Naive thymus-derived CD4-positive, alpha-beta T cell (primary cell): ENCODE measurements around the gene CCDC54. TPM values are rescaled to one million over a fixed set of nuclear protein-coding genes. Genes with fewer than 3 reads are reported as not detected.

Source experiments
- ATAC-seq: fragments of 150-1000 bp; cut with Tn5 transposase; 2 replicates; pipeline ENCODE4 v1.10.0; 2021; ENCODE audit warnings: mild to moderate bottlenecking, moderate library complexity
- CTCF ChIA-PET: fragments of 350-600 bp; sonication (Branson Sonifier 250); formaldehyde crosslinking; loops from one replicate; lab custom pipeline; 2021; ENCODE audit warnings: antibody characterized with exemption; lab: Charles Lee
- POLR2A ChIA-PET: fragments of 350-600 bp; sonication (Branson Sonifier 250); formaldehyde crosslinking; loops from one replicate; lab custom pipeline; 2021; ENCODE audit warnings: antibody characterized with exemption, inconsistent platforms; lab: Charles Lee
- DNase-seq, 9 donors: peaks; one replicate each; pipeline versions ENCODE4 v3.0.0 to v3.0.0-alpha.2; 2020 to 2022; ENCODE audit warnings: mixed read lengths in 1 of 9
- H3K27ac ChIP-seq: one replicate; pipeline ENCODE4 v1.7.0; 2013; ENCODE audit warnings: mild to moderate bottlenecking, low read depth, low read length, moderate library complexity
- H3K27me3 ChIP-seq, 2 donors: one replicate each; pipeline ENCODE4 v1.7.0; 2013; ENCODE audit warnings: low read length in 2 of 2, mild to moderate bottlenecking in 2 of 2, moderate library complexity in 2 of 2; ENCODE audit not compliant: control insufficient read depth in 2 of 2, insufficient read depth in 2 of 2
- H3K36me3 ChIP-seq, 3 experiments: 1 replicate in 2 of 3; 2 replicates in 1 of 3; pipeline ENCODE4 v1.7.0; 2013; ENCODE audit warnings: low read length in 3 of 3, mild to moderate bottlenecking in 3 of 3, moderate library complexity in 1 of 3; ENCODE audit not compliant: insufficient read depth in 3 of 3, control insufficient read depth in 2 of 3
- H3K4me1 ChIP-seq, 2 donors: one replicate each; pipeline ENCODE4 v1.7.0; 2013; ENCODE audit warnings: low read length in 2 of 2, mild to moderate bottlenecking in 2 of 2, moderate library complexity in 1 of 2; ENCODE audit not compliant: control insufficient read depth in 2 of 2, insufficient read depth in 2 of 2
- H3K4me3 ChIP-seq: 2 replicates; pipeline ENCODE4 v1.7.0; 2013; ENCODE audit warnings: mild to moderate bottlenecking, low read length
- H3K9me3 ChIP-seq, 3 experiments: 1 replicate in 2 of 3; 2 replicates in 1 of 3; pipeline ENCODE4 v1.7.0; 2013; ENCODE audit warnings: low read length in 3 of 3; ENCODE audit not compliant: control insufficient read depth in 2 of 3
- H3K27ac Mint-ChIP-seq, 9 donors: one replicate each; pipeline ENCODE4 v1.8.0; 2020 to 2022; ENCODE audit warnings: mixed read lengths in 9 of 9, mild to moderate bottlenecking in 8 of 9, moderate library complexity in 5 of 9, inconsistent platforms in 2 of 9
- H3K27me3 Mint-ChIP-seq, 5 donors: one replicate each; pipeline ENCODE4 v1.8.0; 2021 to 2022; ENCODE audit warnings: mixed read lengths in 5 of 5, mild to moderate bottlenecking in 1 of 5
- H3K36me3 Mint-ChIP-seq, 5 donors: one replicate each; pipeline ENCODE4 v1.8.0; 2020 to 2022; ENCODE audit warnings: mixed read lengths in 5 of 5, mild to moderate bottlenecking in 3 of 5, inconsistent platforms in 1 of 5
- H3K4me1 Mint-ChIP-seq, 7 donors: one replicate each; pipeline ENCODE4 v1.8.0; 2020 to 2022; ENCODE audit warnings: mixed read lengths in 7 of 7, mild to moderate bottlenecking in 3 of 7, inconsistent platforms in 1 of 7
- H3K4me3 Mint-ChIP-seq, 10 donors: one replicate each; pipeline ENCODE4 v1.8.0; 2020 to 2022; ENCODE audit warnings: mild to moderate bottlenecking in 10 of 10, mixed read lengths in 10 of 10, moderate library complexity in 6 of 10, inconsistent platforms in 2 of 10
- H3K9me3 Mint-ChIP-seq, 11 donors: one replicate each; pipeline ENCODE4 v1.8.0; 2020 to 2022; ENCODE audit warnings: mixed read lengths in 11 of 11, mild to moderate bottlenecking in 4 of 11, inconsistent platforms in 1 of 11, moderate library complexity in 1 of 11
- intact Hi-C, 2 donors: fragments of 100-400 bp; cut with micrococcal nuclease; formaldehyde crosslinking; loops; one replicate each; pipeline ENCODE4 v1.15.1; 2023
- polyA plus RNA-seq, 2 donors: library from polyadenylated mRNA; unstranded; fragments of 300-500 nt; fragmentation: Illumina TruSeq; gene quantifications; one replicate each; pipeline ENCODE4 v1.2.3, GENCODE V29; 2021
- total RNA-seq, 6 experiments: library from RNA in 5 of 6; stranded (reverse) in 5 of 6; gene quantifications; 1 replicate in 5 of 6; 2 replicates in 1 of 6; pipeline ENCODE4 v1.2.3 and lab custom pipeline; 2021 to 2026

CCDC54 gene
- total and polyA plus RNA-seq, 7 experiments from 2014 or later: not detected

GRCh38 chr3:107384428-107384827 lies 7.2 kb downstream of the CCDC54 start:
- no peak overlapping the region for H3K4me3 Mint-ChIP-seq
- ATAC-seq: no peak
- no peak overlapping the region for H3K4me3 ChIP-seq
- no peaks in the 10 kb centered on the region for H3K9me3 Mint-ChIP-seq
- no peak overlapping the region for H3K27ac ChIP-seq
- ChIA-PET POLR2A (no interaction called here), CTCF (no interaction called here)
- no peaks in the 10 kb centered on the region for H3K4me1 ChIP-seq
- no peak for DNase-seq
- no peaks in the 10 kb centered on the region for H3K36me3 Mint-ChIP-seq
- H3K9me3 ChIP-seq: no peaks in the 10 kb centered on the region
- H3K27me3 Mint-ChIP-seq: peaks cover 8 to 21% (median 14%) of the 10 kb centered on the region in 5 donors
- H3K36me3 ChIP-seq: no peaks in the 10 kb centered on the region
- intact Hi-C loops: no loop called here
- H3K27me3 ChIP-seq: no peaks in the 10 kb centered on the region
- H3K4me1 Mint-ChIP-seq: no peaks in the 10 kb centered on the region
- no peak overlapping the region for H3K27ac Mint-ChIP-seq

- H3K27ac Mint-ChIP-seq: no peak overlapping the region
- CTCF ChIA-PET: no interaction called here
- Histone ChIP-seq H3K9me3 (no peaks in the 10 kb centered on the region), H3K36me3 (no peaks in the 10 kb centered on the region), H3K4me3 (no peak overlapping the region), H3K4me1 (no peaks in the 10 kb centered on the region), H3K27me3 (no peaks in the 10 kb centered on the region), H3K27ac (no peak overlapping the region)
- no peak for ATAC-seq
- no peaks in the 10 kb centered on the region for H3K36me3 Mint-ChIP-seq
- peaks cover 8 to 21% (median 12%) of the 10 kb centered on the region in 5 donors for H3K27me3 Mint-ChIP-seq
- no peak overlapping the region for H3K4me3 Mint-ChIP-seq
- intact Hi-C loops: no loop called here
- H3K4me1 Mint-ChIP-seq: no peaks in the 10 kb centered on the region
- no peaks in the 10 kb centered on the region for H3K9me3 Mint-ChIP-seq
- no peak for DNase-seq
- POLR2A ChIA-PET: no interaction called here
These were observed 7.7 kb downstream of the CCDC54 start for GRCh38 chr3:107384907-107385306.

DNA sequence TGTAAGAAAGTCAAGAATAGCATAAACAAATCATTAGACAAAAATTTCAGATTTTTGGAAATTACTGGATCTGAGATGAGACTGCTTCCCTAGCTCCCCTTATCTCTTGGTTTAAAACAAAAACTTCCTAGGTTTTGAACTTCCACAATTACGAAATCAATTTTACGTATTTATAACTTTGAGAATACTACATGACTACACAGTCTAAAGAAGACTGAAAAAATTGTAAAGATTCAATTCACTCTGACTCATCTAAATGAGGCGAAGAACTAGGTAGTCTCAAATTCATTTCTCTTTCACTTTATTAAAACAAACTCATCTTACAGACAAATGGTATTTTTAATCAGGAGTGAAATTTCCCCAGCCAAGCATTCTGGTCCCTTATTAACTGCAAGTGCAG lies 10.3 kb downstream of the CCDC54 start:
- Histone ChIP-seq H3K9me3 (no peaks in the 10 kb centered on the region), H3K4me3 (no peak overlapping the region), H3K27me3 (no peaks in the 10 kb centered on the region), H3K27ac (no peak overlapping the region), H3K4me1 (no peaks in the 10 kb centered on the region), H3K36me3 (no peaks in the 10 kb centered on the region)
- no peak for DNase-seq
- peaks cover 0 to 15% (median 4%) of the 10 kb centered on the region in 5 donors for H3K27me3 Mint-ChIP-seq
- no peak overlapping the region for H3K27ac Mint-ChIP-seq
- no peaks in the 10 kb centered on the region for H3K4me1 Mint-ChIP-seq
- no peak for ATAC-seq
- no peaks in the 10 kb centered on the region for H3K9me3 Mint-ChIP-seq
- no peaks in the 10 kb centered on the region for H3K36me3 Mint-ChIP-seq
- H3K4me3 Mint-ChIP-seq: no peak overlapping the region
- intact Hi-C loops: no loop called here
- POLR2A ChIA-PET: interaction anchor here (0.6 kb wide), 1 partner anchor 11 kb away, joined by 3 read pairs; no protein-coding TSS in a partner anchor
- CTCF ChIA-PET: no interaction called here

DNA sequence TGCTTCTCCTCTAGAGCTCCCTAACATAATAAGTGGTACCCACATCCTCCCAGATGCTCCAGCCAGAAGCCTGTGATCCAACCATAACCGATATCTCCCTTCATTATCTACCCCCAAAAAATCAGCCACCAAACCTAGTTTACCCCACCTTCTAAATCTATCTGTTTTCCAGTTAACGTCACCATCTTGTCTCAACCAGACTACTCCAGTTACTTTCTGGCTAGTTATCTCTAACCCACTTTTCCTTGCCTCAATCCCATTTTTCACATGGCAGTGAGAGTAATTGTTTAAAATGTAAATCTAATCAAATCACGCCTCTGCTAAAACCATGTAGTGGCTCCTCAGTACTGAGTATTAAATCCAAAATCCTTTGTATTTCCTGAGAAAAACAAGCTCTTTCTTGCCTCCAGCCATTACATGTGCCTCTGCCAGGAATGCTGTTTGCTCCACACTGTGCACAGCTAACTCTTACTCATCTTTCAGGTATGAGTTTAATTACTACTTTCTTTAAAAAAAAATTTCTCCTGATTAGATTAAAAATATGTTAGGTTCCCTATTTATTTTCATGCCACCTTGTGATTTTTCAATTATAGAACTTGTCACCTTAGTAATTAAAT lies 15.4 kb downstream of the CCDC54 start:
- CTCF ChIA-PET: interaction anchor here (0.6 kb wide), 1 partner anchor 298 kb away, joined by 3 read pairs; no protein-coding TSS in a partner anchor

GRCh38 chr3:107394502-107394901 lies 17.3 kb downstream of the CCDC54 start:
- intact Hi-C loops: no loop called here
- Histone ChIP-seq H3K4me3 (no peak overlapping the region), H3K27ac (no peak overlapping the region), H3K36me3 (no peaks in the 10 kb centered on the region), H3K27me3 (no peaks in the 10 kb centered on the region), H3K9me3 (no peaks in the 10 kb centered on the region), H3K4me1 (no peaks in the 10 kb centered on the region)
- ChIA-PET POLR2A (no interaction called here), CTCF (no interaction called here)
- H3K4me3 Mint-ChIP-seq: no peak overlapping the region
- H3K27me3 Mint-ChIP-seq: peaks cover 0 to 14% (median 6%) of the 10 kb centered on the region in 5 donors
- peaks cover 0 to 3% (median 0%) of the 10 kb centered on the region in 7 donors for H3K4me1 Mint-ChIP-seq
- peaks cover 0 to 1% (median 0%) of the 10 kb centered on the region in 11 donors for H3K9me3 Mint-ChIP-seq
- ATAC-seq: no peak
- H3K36me3 Mint-ChIP-seq: peaks cover 0 to 4% (median 0%) of the 10 kb centered on the region in 5 donors
- H3K27ac Mint-ChIP-seq: no peak overlapping the region
- no peak for DNase-seq

More for the DNA sequence above, 15.4 kb downstream of the CCDC54 start:
- H3K27ac ChIP-seq: no peak overlapping the region
- H3K36me3 Mint-ChIP-seq: no peaks in the 10 kb centered on the region
- intact Hi-C loops: no loop called here
- H3K4me3 Mint-ChIP-seq: no peak overlapping the region
- H3K27ac Mint-ChIP-seq: no peak overlapping the region
- no peak for DNase-seq
- peaks cover 0 to 11% (median 1%) of the 10 kb centered on the region in 5 donors for H3K27me3 Mint-ChIP-seq
- no peaks in the 10 kb centered on the region for H3K27me3 ChIP-seq
- no peaks in the 10 kb centered on the region for H3K4me1 Mint-ChIP-seq
- H3K4me1 ChIP-seq: no peaks in the 10 kb centered on the region
- no peaks in the 10 kb centered on the region for H3K9me3 ChIP-seq
- peaks cover 0 to 1% (median 0%) of the 10 kb centered on the region in 11 donors for H3K9me3 Mint-ChIP-seq
- no peak for ATAC-seq
- POLR2A ChIA-PET: no interaction called here
- H3K36me3 ChIP-seq: no peaks in the 10 kb centered on the region
- H3K4me3 ChIP-seq: no peak overlapping the region

GRCh38 chr3:107395066-107395465 lies 17.8 kb downstream of the CCDC54 start:
- peaks cover 0 to 3% (median 0%) of the 10 kb centered on the region in 7 donors for H3K4me1 Mint-ChIP-seq
- Histone ChIP-seq H3K27me3 (no peaks in the 10 kb centered on the region), H3K9me3 (no peaks in the 10 kb centered on the region), H3K4me1 (no peaks in the 10 kb centered on the region), H3K36me3 (no peaks in the 10 kb centered on the region), H3K4me3 (no peak overlapping the region), H3K27ac (no peak overlapping the region)
- no peak overlapping the region for H3K4me3 Mint-ChIP-seq
- H3K27me3 Mint-ChIP-seq: peaks cover 0 to 14% (median 6%) of the 10 kb centered on the region in 5 donors
- DNase-seq (no peak), ATAC-seq (no peak)
- H3K9me3 Mint-ChIP-seq: peaks cover 0 to 1% (median 0%) of the 10 kb centered on the region in 11 donors
- intact Hi-C loops: no loop called here
- peaks cover 0 to 4% (median 0%) of the 10 kb centered on the region in 5 donors for H3K36me3 Mint-ChIP-seq
- POLR2A ChIA-PET: no interaction called here
- H3K27ac Mint-ChIP-seq: no peak overlapping the region
- CTCF ChIA-PET: no interaction called here

DNA sequence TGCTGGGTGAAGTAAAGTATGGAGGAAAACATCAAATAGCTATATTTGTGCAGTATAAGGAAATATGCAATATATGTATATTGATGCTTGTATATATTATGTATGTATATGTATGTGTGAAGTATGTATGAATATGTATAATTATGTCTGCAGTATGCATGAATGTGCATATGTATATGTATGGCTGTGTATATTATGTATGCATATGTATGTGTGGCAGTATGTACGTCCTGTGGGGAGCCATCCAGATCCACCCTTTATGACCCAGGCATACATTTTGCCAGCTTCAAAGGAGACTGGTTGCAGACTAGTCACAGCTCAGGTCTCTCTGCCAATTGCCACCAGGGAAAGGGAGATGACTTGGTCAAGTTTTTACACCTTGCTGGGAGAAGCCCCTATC lies 24.1 kb downstream of the CCDC54 start:
- Histone ChIP-seq H3K27me3 (no peaks in the 10 kb centered on the region), H3K36me3 (no peaks in the 10 kb centered on the region), H3K4me1 (no peaks in the 10 kb centered on the region), H3K9me3 (no peaks in the 10 kb centered on the region), H3K27ac (no peak overlapping the region), H3K4me3 (no peak overlapping the region)
- ATAC-seq (no peak), DNase-seq (no peak)
- H3K36me3 Mint-ChIP-seq: peaks cover 0 to 4% (median 0%) of the 10 kb centered on the region in 5 donors
- no peak overlapping the region for H3K4me3 Mint-ChIP-seq
- ChIA-PET CTCF (interaction anchor here (0.6 kb wide), 1 partner anchor 352 kb away, joined by 4 read pairs; no protein-coding TSS in a partner anchor), POLR2A (no interaction called here)
- intact Hi-C loops: no loop called here
- H3K4me1 Mint-ChIP-seq: peaks cover 0 to 3% (median 0%) of the 10 kb centered on the region in 7 donors
- H3K27ac Mint-ChIP-seq: no peak overlapping the region
- H3K27me3 Mint-ChIP-seq: peaks cover 0 to 17% (median 6%) of the 10 kb centered on the region in 5 donors
- peaks cover 0 to 1% (median 0%) of the 10 kb centered on the region in 11 donors for H3K9me3 Mint-ChIP-seq
